Cardiac muscle cell (in vitro differentiated cells and primary cell): ENCODE results near the gene CAT. TPM values are rescaled to one million over a fixed set of nuclear protein-coding genes. Genes with fewer than 3 reads are reported as not detected.

Source experiments
- DNase-seq, 2 donors: peaks; one replicate each; pipeline versions ENCODE4 v3.0.0 to v3.0.0-alpha.2; 2010 to 2017; ENCODE audit warnings: low read depth in 1 of 2, low spot score in 1 of 2
- H3K27ac ChIP-seq: fragments of 200-600 bp; sonication (generic); 2 replicates; pipeline ENCODE4 v1.5.1; 2016
- H3K27me3 ChIP-seq: fragments of 200-600 bp; sonication (generic); 2 replicates; pipeline ENCODE4 v1.6.0; 2016; ENCODE audit warnings: control low read depth
- H3K36me3 ChIP-seq: fragments of 200-600 bp; sonication (generic); 2 replicates; pipeline ENCODE4 v1.5.1; 2016; ENCODE audit warnings: control low read depth
- H3K4me1 ChIP-seq: fragments of 200-600 bp; sonication (generic); 2 replicates; pipeline ENCODE4 v1.8.1; 2017; ENCODE audit warnings: low read depth, mild to moderate bottlenecking, mixed run types
- H3K4me3 ChIP-seq: fragments of 200-600 bp; sonication (generic); 2 replicates; pipeline ENCODE4 v1.5.1; 2016; ENCODE audit warnings: mild to moderate bottlenecking
- H3K9me3 ChIP-seq: fragments of 200-600 bp; sonication (generic); 2 replicates; pipeline ENCODE4 v1.5.1; 2017; ENCODE audit warnings: low read depth, mild to moderate bottlenecking, control low read depth
- CTCF ChIP-seq: IDR thresholded peaks from 2 replicates; pipeline ENCODE4 v1.5.1; 2012; ENCODE audit warnings: low read depth, mild to moderate bottlenecking, low read length
- polyA plus RNA-seq: library from polyadenylated mRNA; unstranded; fragments of >200 nt; fragmentation: Nextera tagmentation; extraction: Ambion mirVana; gene quantifications from 2 replicates; pipeline ENCODE4 v1.2.1, GENCODE V29; 2016
- total RNA-seq: library from RNA; depleted of rRNA; stranded (reverse); fragments of >200 nt; gene quantifications from 2 replicates; pipeline ENCODE4 v1.2.3, GENCODE V29; 2016

The CAT gene
- total and polyA plus RNA-seq, 2 experiments from 2014 or later = 27.1 to 50.1 TPM

- no peak for DNase-seq
- TF ChIP-seq CTCF = no peak
- peaks cover 22% of the 10 kb centered on the region for H3K36me3 ChIP-seq
- peaks cover 14% of the 10 kb centered on the region for H3K4me1 ChIP-seq
- no peak overlapping the region for H3K27ac ChIP-seq
- H3K9me3 ChIP-seq = no peaks in the 10 kb centered on the region
- no peak overlapping the region for H3K4me3 ChIP-seq
- H3K27me3 ChIP-seq = no peaks in the 10 kb centered on the region
Measured at GRCh38 chr11:34448223-34448994, 9.7 kb downstream of the CAT start.

- TF ChIP-seq CTCF = no peak
- Histone ChIP-seq H3K9me3 (no peaks in the 10 kb centered on the region), H3K27me3 (no peaks in the 10 kb centered on the region), H3K36me3 (peaks cover 23% of the 10 kb centered on the region), H3K27ac (no peak overlapping the region), H3K4me1 (peaks cover 14% of the 10 kb centered on the region), H3K4me3 (no peak overlapping the region)
- DNase-seq = peak in 1 of 2 donors; percentile 5
Measured at GRCh38 chr11:34449013-34449412, 10.3 kb downstream of the CAT start.

GRCh38 chr11:34451053-34451452 is 12.3 kb downstream of the CAT start:
- H3K27me3 ChIP-seq = no peaks in the 10 kb centered on the region
- DNase-seq = no peak
- H3K4me3 ChIP-seq = no peak overlapping the region
- TF ChIP-seq CTCF = no peak
- no peaks in the 10 kb centered on the region for H3K9me3 ChIP-seq
- H3K36me3 ChIP-seq = peaks cover 35% of the 10 kb centered on the region
- no peak overlapping the region for H3K27ac ChIP-seq
- peaks cover 27% of the 10 kb centered on the region for H3K4me1 ChIP-seq

- TF ChIP-seq CTCF = no peak
- Histone ChIP-seq H3K27ac (no peak overlapping the region), H3K9me3 (no peaks in the 10 kb centered on the region), H3K36me3 (peaks cover 44% of the 10 kb centered on the region), H3K4me3 (no peak overlapping the region), H3K4me1 (peaks cover 13% of the 10 kb centered on the region), H3K27me3 (no peaks in the 10 kb centered on the region)
- no peak for DNase-seq
Measured at GRCh38 chr11:34454308-34455032, 15.7 kb downstream of the CAT start.

GRCh38 chr11:34457607-34458006 is 18.9 kb downstream of the CAT start:
- Histone ChIP-seq H3K27ac (no peak overlapping the region), H3K9me3 (no peaks in the 10 kb centered on the region), H3K27me3 (no peaks in the 10 kb centered on the region), H3K36me3 (peaks cover 26% of the 10 kb centered on the region), H3K4me1 (peaks cover 13% of the 10 kb centered on the region), H3K4me3 (no peak overlapping the region)
- DNase-seq = no peak
- TF ChIP-seq CTCF = no peak
